Kidney epithelial cell (primary cell): ENCODE measurements around the gene CCDC86. TPM values are rescaled to one million over a fixed set of nuclear protein-coding genes. Genes with fewer than 3 reads are reported as not detected.

ENCODE experiments used
- DNase-seq: peaks from one replicate; pipeline ENCODE4 v3.0.0-alpha.2; 2010; ENCODE audit warnings: low read depth
- H3K27me3 ChIP-seq: 2 replicates; pipeline ENCODE4 v1.6.0; 2011; ENCODE audit warnings: low read length; ENCODE audit not compliant: control insufficient read depth, insufficient read depth
- H3K36me3 ChIP-seq: 2 replicates; pipeline ENCODE4 v1.5.1; 2011; ENCODE audit warnings: low read length; ENCODE audit not compliant: control insufficient read depth, insufficient read depth
- H3K4me3 ChIP-seq: 2 replicates; pipeline ENCODE4 v1.5.1; 2011; ENCODE audit warnings: low read depth, mild to moderate bottlenecking, control low read depth, low read length
- total RNA-seq: library from RNA; depleted of rRNA; stranded (reverse); fragments of >200 nt; gene quantifications from 2 replicates; pipeline ENCODE4 v1.2.3, GENCODE V29; 2015
- TF ChIP-seq, protein P1 (sequence below): IDR thresholded peaks from 2 replicates; pipeline ENCODE4 v1.5.1; 2011; ENCODE audit warnings: mild to moderate bottlenecking, moderate library complexity, low read length, control low read depth, inconsistent platforms; ENCODE audit not compliant: insufficient read depth, poor library complexity, severe bottlenecking

Gene CCDC86
- total RNA-seq, 1 donor from 2014 or later: 53.6 TPM

DNA sequence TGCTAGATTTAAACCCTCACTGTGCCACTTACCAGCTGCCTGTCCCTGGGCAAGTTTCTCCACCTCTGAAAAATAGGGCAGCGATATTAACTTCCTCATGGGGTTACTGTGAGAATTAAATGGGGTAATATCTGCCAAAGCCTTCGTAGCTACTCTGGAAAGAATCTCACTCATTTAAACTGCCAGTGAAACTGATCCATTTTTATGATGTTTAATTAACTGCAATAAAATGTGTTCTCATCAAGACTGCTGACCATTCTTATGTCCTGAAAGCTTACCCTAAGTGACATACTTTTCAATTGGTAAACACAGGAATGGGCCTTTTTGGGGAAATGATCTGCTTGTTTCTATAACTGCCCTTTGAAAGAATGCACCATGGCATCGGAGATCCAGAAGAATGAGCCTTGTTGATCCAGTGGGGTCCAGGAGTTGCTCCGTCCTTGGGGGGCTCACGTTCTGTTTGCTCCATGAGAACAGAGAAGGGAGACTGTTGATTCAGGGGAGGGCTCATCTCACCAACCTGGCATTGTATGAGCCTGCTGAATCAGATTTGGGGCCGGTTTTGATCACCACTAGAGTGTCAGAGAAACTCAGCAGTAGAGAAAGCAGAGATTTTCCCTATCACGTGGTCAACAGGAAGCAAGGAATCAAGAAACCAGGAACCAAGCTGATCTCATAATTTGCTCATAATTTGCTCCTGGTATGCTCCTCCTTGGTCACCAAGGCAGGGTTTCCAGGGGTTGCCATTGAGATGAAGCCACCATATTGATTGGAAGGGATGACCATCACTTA lies 7.0 kb upstream of the CCDC86 start:
- no peak overlapping the region for H3K4me3 ChIP-seq

DNA sequence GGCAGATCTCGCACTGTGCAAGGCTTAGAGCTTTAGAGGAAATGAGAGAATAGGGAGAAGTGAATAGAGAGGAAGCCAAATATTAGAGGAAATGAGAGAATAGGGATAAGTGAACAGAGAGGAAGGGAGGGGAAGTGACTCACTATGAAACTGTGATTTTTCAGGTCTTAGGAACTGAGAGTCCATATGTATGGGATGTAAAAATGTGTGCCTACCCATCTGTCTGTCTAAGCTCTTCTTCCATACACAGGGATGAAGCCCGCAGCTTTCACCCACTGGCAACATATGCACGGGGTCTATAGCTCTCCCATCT lies 6.4 kb upstream of the CCDC86 start:
- TF ChIP-seq, protein P1, sequence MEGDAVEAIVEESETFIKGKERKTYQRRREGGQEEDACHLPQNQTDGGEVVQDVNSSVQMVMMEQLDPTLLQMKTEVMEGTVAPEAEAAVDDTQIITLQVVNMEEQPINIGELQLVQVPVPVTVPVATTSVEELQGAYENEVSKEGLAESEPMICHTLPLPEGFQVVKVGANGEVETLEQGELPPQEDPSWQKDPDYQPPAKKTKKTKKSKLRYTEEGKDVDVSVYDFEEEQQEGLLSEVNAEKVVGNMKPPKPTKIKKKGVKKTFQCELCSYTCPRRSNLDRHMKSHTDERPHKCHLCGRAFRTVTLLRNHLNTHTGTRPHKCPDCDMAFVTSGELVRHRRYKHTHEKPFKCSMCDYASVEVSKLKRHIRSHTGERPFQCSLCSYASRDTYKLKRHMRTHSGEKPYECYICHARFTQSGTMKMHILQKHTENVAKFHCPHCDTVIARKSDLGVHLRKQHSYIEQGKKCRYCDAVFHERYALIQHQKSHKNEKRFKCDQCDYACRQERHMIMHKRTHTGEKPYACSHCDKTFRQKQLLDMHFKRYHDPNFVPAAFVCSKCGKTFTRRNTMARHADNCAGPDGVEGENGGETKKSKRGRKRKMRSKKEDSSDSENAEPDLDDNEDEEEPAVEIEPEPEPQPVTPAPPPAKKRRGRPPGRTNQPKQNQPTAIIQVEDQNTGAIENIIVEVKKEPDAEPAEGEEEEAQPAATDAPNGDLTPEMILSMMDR: no peak
- H3K27me3 ChIP-seq: no peaks in the 10 kb centered on the region
- no peak overlapping the region for H3K4me3 ChIP-seq
- no peaks in the 10 kb centered on the region for H3K36me3 ChIP-seq
- DNase-seq: no peak

More for the DNA sequence above, 7.0 kb upstream of the CCDC86 start:
- no peaks in the 10 kb centered on the region for H3K27me3 ChIP-seq
- H3K36me3 ChIP-seq: no peaks in the 10 kb centered on the region
- DNase-seq: no peak
- TF ChIP-seq, protein P1: no peak

DNA sequence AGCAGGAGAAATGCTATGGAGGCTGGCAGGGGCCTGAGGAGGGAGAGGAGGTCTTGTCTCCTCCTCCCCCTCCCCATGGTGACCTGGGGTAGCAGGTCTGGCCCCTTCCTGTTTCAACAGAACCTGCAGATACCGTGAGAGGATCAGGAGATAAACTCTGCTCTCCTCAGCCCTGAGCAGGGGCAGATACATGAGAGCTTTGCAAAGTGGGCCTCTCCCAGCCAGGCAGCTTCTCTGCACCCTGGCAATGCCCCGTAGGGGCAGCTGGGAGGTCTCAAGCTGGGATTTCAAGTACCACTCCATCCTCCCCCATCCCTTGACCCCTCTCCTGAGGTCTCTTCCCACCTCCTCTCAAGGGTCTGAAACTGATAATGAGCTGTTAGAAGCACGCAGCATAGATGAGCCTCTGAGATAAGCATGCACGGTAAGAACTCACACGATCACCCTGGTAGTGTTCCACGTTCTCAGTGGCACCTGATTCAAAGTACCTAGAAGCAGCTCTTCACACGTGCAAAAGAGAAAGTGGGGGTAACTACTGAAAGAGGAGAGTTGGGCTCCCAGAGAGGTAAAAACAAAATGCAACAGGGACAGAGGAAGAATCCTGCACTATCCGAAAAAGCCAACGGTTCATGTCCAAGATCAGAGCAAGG lies 4.9 kb upstream of the CCDC86 start:
- TF ChIP-seq, protein P1: no peak
- H3K36me3 ChIP-seq: no peaks in the 10 kb centered on the region
- H3K4me3 ChIP-seq: no peak overlapping the region
- H3K27me3 ChIP-seq: no peaks in the 10 kb centered on the region
- DNase-seq: no peak

DNA sequence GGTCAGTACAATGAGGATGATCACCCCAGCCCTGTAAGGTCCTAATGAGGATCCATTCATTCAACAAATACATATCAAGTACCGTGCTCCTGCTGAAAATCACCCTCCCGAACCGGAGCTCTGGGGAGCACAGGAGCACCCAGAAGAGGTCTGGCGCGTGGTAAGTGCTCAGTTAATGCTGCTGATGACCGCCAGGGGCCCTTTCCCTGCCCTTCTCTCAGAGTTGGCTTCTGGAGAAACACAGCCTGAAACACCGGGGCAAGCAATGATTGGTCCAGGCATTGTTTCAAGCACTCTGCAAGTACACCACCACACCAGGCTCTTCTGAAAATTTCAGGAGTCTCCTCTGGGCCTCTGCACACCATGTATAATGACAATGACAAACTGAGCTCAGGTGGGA lies 3.8 kb upstream of the CCDC86 start:
- H3K36me3 ChIP-seq: no peaks in the 10 kb centered on the region

DNA sequence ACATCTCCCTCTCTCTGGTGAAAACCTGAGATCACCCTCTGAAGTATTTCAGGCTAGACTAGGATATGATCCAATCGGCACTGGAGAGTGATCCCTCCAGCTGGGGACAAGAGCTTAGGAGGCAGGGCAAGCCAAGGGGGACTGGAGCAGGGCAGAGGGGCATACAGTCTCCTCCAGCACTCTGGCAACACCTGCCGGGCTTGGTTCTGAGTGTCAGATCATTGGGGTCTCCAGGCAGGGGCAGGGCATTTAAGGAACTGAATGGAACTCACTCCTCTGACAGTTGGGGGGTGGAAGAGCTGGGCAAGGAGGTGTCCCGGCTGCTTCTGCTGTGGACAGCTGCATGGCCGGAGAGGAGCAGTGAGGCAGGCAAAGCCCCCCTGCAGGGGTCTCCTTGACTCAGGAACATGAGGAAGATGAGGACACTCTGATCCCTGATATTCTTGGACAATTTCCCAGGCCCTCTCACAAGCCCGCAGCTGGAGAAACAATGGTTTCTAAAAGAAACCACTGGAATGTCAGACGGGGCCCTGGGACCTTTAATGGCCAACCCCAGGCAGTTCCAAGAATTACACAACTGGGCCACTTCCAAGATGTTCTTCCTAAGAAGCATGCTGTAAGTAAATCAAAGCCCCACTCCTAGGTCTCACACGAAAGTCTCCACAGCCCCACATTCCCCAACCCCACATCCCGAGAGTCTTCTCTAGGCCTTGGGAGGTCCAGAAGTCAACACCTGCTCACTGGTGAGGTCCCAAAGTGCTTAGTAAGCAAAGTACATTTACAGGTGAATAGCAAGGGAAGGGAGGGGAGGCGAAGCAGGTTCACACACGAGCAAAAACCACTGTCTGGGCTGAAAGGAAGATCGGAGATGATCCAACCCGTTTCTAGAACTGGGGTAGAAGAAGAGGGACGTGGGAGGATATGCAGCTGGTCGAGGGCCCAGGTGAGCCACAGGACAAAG lies 1.2 kb upstream of the CCDC86 start:
- TF ChIP-seq, protein P1: no peak
- H3K36me3 ChIP-seq: no peaks in the 10 kb centered on the region
- no peaks in the 10 kb centered on the region for H3K27me3 ChIP-seq
- no peak overlapping the region for H3K4me3 ChIP-seq
- peak; percentile 78 for DNase-seq

More for the DNA sequence above, 3.8 kb upstream of the CCDC86 start:
- no peaks in the 10 kb centered on the region for H3K27me3 ChIP-seq
- TF ChIP-seq, protein P1: no peak
- DNase-seq: no peak
- H3K4me3 ChIP-seq: no peak overlapping the region
